HG03469 (cell line): Measurements from ENCODE around the gene DCLK1.
"Not testable (repeated sequence)": the region's sequence is repeated elsewhere in the genome, so short reads cannot be mapped to it uniquely, and the experiment has no call there.

ENCODE experiments used
- ATAC-seq: cut with Tn5 transposase; IDR thresholded peaks from one replicate; pipeline ENCODE4 v1.9.1; 2021; ENCODE audit warnings: mild to moderate bottlenecking, moderate library complexity, moderate number of reproducible peaks; ENCODE audit not compliant: unreplicated experiment

Gene DCLK1

GRCh38 chr13:35990196-35990595, 141.0 kb downstream of the DCLK1 start:
- no peak for ATAC-seq

GRCh38 chr13:35988648-35989081, 142.5 kb downstream of the DCLK1 start:
- no peak for ATAC-seq

GRCh38 chr13:35987572-35988513, 143.3 kb downstream of the DCLK1 start:
- ATAC-seq: no peak

DNA sequence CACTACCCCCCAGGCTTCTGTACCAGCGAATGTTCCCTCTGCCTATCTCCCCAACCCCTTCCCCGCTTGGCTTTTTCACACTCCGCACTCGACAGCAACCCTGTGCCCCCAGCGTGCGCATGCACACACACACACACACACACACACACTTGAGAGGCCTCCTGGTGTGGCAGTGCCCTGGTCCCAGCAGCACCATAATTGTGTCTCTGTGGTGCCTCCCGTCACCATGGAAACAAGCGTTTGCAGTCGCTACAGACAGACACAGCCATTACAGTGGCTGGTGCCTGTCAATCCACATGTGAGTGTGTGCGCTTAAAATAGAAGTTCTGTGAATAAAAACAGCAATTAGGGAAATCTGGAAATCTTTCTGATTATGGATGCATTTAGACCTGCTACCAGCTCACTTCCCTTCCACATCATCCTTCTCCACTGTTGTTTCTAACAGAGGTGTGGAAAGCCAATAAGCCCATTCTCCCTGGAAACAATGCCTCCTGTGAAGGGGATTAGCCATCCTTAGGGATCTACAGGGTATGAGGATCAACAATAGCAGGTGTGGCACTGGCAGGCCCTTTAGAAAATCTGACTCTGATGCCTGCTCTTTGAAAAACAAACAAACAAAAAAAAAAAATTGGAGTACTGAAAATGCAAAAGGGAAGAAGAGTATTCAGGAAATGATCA, 146.3 kb downstream of the DCLK1 start:
- no peak for ATAC-seq

DNA sequence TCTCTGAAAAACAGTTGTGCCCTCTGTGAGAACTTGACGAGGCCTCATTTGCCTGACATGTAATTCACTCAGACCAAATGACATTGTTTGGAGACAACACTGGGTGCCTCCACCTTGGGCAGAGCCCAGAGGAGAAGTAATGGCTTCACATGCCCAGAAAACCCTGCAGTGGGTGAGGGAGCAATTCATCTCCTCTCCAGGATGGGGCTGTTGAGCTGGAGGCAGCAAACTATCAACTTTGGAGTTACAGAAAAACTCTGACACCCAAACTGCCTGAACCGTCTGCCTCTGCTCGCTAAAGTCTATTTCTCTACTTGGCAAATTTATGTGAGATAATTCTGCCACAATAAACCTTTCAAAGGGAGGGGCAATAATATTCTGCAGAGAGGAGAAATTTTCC, 146.9 kb downstream of the DCLK1 start:
- no peak for ATAC-seq

- ATAC-seq: not testable (repeated sequence)
These were observed 147.5 kb downstream of the DCLK1 start for GRCh38 chr13:35983703-35984102.

DNA sequence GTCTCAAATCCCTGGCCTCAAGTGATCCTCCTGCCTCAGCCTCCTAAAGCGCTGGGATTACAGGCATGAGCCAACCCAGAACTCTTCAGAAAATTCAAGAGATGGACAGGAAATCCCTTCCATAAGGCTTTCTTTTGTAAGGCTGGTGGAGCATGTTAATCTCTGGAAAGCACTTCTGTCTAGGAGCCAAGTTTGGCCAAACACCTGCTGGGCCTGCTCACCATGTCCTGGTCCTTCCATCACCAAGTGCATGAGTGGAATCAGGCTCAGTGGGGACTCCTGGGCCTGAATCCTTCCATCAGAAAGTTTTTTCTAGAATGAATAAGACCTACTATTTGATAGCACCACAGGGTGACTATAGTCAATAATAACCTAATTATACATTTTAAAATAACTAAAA, 148.0 kb downstream of the DCLK1 start:
- ATAC-seq: no peak

GRCh38 chr13:35979361-35979951, 151.7 kb downstream of the DCLK1 start:
- no peak for ATAC-seq

GRCh38 chr13:35978607-35979316, 152.4 kb downstream of the DCLK1 start:
- no peak for ATAC-seq

DNA sequence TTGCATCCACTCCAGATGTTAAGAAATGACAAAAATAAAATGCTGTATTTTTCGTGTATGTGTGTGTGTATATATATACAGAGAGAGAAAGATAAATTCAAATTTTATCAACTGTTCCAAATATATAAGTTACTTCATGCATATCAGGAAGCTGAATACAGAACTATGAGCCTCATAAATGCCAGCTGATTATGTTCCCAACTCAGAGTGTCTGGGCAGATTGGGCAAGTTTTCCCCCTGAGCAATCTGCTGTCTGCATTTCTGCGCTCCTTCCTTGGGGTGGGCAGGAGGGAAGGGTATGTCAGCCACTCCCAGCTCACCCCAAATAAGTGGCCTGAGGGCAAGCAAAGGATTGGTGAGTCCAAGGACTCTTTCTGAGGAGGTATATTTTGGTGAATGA, 154.1 kb downstream of the DCLK1 start:
- ATAC-seq: no peak

DNA sequence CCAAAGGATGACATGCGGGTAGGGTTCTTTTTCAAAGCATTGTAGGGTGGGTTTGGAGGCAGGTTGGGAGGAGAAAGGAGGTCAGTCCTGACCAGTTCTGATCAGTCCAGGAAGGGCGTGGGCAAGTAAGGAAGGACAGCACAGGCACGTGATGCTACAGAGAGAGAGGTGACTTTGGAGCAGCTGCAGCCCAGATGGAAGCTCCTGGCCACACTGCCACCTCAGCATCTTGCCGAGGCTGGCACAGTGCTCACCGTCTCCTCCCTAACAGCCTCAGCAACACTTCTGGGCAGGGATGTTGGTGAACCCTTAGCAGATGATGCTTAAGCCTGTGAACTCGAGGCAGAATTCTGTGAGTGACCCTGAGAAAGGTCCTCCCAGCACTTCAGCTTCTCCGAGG, 155.1 kb downstream of the DCLK1 start:
- no peak for ATAC-seq

- not testable (repeated sequence) for ATAC-seq
These were observed 164.2 kb downstream of the DCLK1 start for GRCh38 chr13:35966951-35967350.

- no peak for ATAC-seq
These were observed 165.2 kb downstream of the DCLK1 start for GRCh38 chr13:35966024-35966423.

DNA sequence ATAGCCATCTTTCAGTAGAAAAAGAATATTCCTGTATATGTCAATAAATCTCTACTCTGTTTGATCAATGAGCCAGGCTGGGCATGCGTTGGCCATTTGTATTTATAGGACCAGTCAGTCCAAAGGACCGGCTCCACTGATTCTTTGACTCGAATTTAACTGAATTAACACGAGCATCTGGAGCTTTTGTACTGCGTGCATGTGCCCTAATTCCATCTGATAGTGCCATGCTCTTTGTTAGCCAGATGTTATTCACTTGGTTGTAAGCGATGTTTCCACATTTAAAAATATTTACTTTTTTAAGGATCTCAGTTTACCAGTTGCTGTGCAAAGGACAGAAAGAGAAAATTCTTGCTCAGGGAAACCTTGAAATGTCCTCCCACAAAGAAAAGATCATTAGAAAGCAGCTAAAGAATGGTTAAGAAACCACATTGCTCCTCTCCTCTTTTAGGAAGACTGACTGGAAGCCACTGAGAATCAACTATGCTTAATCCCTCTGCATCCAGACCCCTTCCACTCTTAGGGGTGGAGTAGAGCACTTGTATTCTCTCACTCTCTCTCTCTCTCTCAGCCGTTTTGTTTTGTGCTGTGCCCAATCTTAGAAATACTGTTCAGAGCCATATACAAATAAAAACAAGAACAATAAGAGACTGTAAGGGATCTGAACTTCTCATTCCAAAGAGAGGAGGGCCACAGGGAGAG, 165.8 kb downstream of the DCLK1 start:
- no peak for ATAC-seq

DNA sequence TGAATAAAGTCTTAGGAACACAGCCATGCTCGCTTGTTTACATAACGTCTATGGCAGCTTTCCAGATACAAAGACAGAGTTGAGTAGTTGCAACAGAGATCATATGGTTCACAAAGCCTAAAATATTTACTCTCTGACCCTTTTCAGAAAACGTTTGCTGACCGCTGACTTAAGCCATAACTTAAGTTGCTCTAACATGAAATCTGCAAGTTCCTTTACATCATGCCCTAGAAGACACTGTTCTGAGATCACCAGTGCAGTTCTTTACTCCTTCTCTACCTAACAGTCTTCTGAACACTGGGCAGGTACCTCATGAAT, 166.4 kb downstream of the DCLK1 start:
- no peak for ATAC-seq

GRCh38 chr13:35964011-35964862, 166.9 kb downstream of the DCLK1 start:
- no peak for ATAC-seq

DNA sequence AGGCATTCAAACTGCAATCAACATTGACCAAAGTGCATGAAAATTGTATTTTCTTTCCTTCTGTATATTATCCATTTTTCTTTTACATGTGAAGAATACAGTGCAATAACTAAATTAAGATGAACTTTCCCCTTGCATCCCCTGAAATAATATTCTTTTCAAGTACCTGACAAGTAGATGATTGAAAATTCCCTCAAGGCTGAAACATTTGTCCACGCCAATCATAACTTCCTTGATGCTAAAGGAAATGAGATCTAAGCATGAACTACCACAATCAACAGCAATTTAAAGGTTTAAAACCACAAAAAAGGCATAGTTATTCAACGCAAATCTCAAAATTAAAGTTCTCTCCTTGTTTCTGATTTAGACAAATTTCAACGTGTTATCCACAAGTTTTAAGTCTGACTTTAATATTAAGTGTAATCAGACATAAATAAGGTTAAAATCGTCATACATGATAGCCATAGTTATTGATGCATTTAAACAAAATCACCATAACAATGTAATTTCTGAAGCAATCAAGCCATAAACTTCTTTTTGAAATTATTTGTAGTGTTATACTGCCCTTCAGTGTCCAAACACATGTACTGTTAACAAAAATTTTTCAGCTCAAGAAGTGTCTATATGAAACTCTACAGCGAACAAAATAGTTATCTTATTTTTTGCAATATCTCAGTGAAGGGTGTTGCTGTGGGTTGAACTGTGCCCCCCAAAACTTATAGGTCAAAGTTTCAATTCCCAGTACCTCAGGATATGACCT, 169.5 kb downstream of the DCLK1 start:
- no peak for ATAC-seq

DNA sequence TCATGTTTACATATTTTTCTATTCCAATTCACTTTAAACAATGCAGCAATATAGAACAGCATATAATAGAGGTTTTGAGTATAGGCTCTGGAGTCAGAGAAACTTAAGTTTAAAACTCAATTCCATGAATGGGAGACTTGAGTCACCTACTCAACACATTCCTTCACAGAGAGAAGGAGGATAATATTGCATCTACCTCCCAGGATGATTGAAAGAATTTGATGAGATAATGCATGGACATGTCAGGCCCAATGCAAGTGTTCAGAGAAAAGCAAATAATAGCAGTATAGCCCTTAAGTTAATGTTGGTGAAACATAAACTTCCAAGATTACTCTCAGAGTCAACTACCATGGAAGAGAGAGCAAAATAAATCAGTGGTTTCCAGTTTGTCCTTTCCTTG, 170.2 kb downstream of the DCLK1 start:
- no peak for ATAC-seq

DNA sequence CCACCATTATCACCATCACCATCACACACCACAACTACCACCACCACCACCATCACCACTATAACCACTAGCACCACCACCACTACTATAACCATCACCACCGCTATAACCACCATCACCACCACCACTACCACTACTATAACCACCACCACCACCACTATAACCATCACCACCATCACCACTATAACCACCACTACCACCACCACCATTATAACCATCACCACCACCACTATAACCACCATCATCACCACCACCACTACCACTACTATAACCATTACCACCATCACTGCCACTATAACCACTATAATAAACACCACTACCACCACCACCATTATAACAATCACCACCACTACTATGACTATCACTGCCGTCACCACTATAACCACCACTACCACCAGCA, 173.2 kb downstream of the DCLK1 start:
- ATAC-seq: no peak
